NCI-H774 (cell line): ENCODE data around the gene MCUB.
A peak's percentile ranks its signal among the peaks of the same experiment; 100 is the strongest.
"Not testable (repeated sequence)": the region's sequence is repeated elsewhere in the genome, so short reads cannot be mapped to it uniquely, and the experiment has no call there.

Experiments used
- DNase-seq: peaks from one replicate; lab custom pipeline; 2025; lab: John Stamatoyannopoulos, UW

The MCUB gene

DNA sequence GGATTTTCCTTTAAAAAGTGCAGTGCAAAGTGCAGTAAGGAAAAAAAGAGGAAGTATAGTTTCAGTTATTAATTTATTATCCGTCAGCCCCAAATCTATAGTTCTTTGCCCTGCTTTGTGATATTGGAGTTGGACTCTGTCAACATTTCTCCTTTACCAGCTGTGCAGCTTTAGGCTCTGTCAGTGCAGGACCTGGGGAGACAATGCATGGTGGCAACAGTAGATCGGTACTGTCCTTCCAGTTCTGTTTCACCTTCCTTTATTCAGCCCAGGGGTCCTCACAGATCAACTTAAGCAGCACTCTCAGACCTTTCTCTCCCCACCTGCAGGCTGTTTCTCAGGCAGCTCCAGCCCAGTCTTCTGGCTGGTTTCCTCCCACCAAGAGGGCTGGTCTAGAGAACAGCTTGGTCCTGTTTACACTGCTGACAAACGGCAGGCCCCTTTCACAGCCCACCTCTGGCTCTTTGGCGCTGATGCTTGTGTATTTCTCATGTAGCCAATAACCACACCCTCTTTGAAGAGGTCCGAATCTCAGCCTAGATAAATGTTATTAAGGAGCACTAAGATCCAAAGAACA lies 71.6 kb downstream of the MCUB start:
- DNase-seq = no peak

DNA sequence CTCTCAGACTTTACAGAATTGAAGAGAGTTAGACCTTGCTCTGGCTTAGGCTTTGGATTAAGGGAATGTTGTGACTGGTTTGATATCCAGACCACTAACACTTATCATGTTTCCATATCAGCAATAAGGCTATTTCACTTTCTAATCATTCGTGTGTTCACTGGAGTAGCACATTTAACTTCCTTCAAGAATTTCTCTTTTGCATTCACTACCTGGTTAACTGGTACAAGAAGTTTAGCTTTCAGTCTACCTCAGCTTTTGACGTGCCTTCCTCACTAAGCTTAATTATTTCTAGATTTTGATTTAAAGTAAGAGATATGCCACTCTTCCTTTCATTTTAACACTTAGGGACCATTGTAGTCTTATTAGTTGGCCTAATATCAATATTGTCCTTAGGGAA lies 80.6 kb downstream of the MCUB start:
- DNase-seq = no peak

DNA sequence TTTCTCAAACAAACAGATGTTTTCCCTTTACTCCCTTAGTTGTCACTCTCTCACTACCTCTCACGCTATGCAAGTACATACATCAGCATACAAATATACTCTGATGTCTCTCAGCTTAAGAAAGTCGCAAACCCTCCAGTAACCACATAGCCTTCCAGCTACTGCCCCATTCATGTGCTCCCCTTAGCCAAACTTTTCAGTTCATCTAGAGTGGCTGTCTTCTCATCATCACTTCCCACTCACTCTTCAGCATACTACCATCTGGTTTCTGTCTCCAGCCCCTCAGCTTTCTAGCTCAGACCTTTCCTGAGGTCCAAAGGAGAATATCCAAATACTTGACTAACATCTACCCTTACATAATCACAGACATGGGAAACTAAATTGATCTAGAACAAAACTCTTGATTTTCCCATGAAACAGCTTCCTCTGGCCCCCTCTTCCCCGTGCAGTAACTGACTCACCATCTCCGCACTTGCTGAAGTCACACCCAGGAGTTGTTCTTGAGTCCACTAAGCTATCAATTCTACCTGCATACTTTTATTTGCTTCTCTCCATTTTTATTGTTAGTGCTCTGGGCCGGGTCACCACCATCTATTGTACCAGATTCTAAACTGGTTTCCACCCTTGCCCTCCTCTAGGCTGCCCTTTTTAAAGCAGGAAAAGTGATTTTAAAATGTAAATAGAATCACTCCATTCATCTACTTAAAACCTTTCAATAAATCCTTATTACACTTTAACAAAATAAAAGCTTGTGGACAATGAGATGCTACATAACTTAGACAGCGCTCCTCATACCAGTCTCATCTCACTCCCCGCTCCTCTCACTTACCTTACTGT lies 86.0 kb downstream of the MCUB start:
- no peak for DNase-seq

DNA sequence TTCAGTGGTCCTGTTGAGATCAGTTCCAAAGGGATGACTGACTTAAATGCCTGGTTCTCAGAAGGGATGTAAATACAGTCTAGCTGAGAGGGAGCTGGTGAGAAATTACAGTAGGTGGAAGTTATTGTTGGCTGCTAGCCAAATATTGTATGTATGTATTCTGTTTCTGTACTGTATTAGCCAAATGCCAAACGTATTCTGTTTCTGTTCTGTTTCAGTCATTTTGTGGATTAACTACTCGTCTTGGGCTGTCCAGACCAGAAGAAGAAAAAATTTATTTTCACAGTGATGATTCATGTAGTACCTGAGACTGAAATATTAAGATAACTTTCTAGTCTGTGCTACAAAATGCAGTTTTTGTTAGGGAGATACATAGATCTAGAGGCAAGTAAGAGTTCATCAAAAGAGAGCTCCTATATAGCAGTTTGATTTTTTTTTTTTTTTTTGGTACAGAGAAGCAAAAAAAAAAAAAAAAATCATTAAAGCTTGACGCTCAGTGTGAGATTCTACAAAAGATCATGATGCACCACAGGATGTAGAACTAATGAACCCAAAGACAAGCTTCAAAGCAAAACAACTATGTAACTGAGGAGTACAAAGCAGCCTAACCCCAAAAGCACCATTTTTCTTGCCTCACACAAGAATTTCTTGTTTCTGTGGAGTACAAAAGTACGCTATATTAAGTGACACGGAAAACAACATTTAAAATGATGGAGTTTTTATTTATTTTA lies 88.4 kb downstream of the MCUB start:
- DNase-seq = no peak

DNA sequence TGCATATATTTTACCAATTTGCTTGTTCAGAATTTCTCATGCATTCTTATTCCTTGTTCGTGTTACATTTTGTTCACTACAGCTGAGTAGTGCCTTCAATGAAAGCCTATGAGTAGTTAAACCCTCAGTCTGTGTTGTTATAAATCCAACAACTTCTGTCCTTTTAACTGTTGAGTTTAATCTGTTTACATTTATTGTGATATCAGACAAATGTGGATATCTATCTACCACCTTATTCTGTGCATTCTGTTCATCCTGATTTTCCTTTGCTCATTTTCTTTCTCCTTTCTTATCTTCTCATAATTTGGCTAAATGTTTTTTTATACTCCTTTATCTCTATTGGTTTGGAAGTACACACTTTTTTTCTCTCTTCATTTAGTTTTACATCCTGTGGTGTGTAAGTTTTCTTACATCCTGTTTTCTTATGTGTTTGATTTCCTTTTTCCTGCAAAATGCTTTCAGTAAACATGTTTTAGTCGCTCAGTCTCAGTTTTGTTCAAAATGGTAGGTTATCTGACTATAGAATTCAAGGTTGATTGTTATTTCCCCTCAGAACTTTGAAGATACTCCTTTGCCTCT lies 89.0 kb downstream of the MCUB start:
- DNase-seq = no peak

DNA sequence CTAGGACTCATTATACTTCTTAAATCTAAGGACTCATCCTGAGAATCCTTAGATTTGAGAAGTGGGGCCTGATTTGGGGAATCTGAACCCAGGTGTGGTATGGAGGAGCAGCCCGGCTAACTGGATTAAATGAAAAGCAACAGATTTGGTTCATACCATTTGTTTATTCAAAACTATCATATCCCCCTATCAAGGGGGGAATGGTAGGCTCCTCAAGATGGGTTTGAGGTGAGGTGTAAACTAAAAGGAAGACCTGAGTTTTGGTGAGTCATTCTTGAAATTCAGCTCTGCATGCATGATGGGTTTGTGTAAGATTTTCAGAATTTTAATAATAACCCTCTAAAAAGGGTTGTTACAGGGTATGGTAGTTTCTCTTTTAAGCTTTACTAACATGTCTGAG lies 89.8 kb downstream of the MCUB start:
- no peak for DNase-seq

DNA sequence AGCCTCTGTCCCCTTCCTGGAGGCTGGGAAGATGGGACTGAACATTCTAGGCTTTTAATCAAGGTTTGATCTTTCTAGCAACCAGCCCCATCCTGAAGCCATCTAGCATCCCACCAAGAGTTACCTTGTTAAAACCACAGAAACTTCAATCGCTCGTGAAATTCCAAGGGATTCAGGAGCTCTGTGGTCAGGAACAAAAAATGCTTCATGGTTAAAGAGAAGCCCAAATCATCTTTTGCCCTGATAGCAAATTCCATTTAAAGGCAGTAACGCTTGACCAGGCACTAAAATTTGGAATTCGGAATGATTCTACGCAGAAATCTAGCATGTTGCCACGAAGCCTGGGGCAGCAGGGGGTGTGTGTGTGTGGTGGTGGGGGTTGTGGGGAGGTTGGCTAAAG lies 95.3 kb downstream of the MCUB start:
- no peak for DNase-seq

DNA sequence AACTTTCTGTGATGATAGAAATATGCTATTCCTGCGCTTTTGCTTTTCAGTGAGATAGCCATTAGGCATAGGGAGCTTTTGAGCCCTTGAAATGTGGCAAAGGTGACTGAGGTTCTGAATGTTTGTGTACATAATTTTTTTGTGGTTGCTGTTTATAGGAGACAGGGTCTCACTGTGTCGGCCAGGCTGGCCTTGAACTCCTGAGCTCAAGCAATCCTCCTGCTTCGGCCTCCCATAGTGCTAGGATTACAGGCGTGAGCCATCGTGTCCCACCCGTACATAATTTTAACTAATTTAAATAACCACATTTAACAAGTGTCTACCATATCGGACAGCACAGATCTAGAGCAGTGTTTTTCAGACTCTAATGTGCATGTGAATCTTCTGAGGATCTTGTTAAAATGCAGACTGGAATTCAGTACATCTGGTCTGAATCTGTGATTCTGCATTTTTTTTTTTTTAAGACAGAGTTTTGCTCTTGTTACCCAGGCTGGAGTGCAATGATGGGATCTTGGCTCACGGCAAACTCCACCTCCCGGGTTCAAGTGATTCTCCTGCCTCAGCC lies 97.9 kb downstream of the MCUB start:
- DNase-seq = no peak

DNA sequence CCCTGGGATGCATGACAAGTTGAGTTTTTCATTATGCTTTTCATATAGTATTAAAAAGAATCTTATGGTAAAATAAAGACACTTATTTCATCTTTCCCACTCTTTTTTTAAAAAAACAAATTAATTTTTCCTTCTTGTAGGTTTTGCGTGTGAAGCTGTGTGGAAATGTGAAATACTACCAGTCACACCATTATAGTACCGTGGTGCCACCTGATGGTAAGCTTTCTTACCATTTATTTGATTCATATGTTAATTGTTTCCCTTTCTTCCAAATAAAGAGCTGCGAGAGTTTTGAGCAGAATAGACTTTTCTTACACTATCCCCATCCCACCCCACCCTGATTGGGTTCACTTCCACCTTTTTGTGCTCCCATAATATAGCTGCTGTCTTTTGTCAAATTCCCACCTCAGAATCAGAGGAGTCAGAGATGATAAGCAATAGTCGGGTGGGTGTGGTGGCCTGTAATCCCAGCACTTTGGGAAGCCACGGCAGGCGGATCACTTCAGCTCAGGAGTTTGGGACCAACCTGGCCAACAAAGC lies 98.9 kb downstream of the MCUB start:
- DNase-seq = no peak

DNA sequence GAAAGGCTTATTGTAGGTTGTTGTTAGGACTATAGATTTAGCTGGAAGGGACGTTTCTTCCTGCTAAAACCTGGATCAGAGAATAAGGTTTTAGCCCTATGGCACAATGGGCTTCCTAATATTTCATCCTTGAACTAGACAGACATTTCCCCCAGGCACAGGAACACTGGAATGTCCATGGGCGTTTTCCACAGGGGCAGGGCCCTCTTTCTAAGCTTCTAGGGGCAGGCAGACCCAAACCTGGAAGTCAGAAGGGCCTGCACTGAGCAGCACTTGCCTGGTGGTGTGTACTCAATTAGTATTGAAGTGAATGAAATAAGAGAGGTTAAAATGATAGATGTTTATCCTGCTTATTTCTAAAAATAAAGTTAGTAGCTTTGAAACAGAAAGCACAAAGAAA lies 102.1 kb downstream of the MCUB start:
- DNase-seq = no peak

DNA sequence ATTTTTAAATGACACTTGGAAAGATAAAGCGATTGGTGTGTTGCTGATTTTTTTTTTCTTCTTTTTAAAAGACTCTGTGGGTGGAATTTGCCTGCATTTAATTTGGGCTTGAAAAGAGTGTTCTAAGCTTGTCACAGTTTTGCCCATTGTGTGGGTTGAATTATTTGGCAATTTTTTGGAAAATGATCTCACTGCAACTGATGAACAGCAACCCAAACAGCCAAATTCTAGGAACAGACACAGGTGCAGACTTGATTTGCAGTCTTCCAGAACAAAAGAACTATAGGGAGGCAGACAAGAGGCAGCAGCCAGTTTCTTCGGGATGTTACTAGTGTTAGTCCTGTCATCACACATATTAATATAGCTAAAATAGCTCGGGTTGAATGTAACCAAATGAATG lies 102.7 kb downstream of the MCUB start:
- DNase-seq = no peak

DNA sequence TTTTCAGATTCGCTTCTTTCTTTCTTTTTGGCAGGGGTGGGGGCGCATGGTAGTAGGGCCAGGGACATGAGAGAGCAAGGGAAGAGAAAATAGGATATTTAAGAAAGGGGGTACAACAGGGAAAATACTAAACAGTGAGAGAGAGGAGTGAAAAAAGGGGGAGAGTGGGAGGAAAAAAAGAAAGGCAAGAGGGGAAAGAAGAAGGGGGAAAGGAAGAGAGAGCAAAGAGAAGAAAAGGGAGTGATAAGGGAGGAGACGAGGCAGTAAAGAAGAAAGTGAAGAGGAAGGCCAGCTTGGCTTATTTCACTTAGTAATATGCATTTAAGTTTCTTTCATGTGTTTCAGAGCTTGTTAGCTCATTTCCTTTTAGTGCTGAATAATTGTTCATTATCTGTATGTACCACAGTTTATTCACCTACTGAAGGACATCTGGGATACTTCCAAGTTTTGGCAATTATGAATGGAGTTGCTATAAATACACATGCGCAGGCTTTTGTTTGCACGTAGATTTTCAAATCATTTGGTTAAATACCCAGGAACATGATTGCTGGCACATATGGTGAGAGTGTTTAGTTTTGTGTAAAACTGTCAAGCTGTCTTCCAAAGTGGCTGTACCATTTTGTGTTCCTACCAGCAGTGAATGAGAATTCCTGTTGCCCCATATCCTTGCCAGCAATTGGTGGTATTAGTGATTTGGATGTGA lies 105.9 kb downstream of the MCUB start:
- peak; percentile 26 for DNase-seq

DNA sequence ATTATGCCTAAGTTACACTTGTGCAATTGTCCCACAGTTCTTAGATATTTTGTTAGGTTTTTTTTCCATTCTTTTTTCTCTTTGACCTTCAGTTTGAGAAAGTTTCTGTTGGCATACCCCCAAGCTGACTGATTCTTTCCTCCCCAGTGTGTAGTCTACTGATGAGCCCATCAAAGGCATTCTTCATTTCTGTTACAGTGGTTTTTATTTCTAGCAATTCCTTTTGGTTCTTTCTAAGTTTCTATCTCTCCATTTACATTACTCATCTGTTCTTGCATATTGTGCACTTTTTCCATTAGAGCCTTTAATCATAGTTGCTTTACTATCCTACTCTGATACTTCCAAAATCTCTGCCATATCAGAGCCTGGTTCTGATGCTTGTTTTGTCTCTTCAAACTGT lies 111.3 kb downstream of the MCUB start:
- no peak for DNase-seq

DNA sequence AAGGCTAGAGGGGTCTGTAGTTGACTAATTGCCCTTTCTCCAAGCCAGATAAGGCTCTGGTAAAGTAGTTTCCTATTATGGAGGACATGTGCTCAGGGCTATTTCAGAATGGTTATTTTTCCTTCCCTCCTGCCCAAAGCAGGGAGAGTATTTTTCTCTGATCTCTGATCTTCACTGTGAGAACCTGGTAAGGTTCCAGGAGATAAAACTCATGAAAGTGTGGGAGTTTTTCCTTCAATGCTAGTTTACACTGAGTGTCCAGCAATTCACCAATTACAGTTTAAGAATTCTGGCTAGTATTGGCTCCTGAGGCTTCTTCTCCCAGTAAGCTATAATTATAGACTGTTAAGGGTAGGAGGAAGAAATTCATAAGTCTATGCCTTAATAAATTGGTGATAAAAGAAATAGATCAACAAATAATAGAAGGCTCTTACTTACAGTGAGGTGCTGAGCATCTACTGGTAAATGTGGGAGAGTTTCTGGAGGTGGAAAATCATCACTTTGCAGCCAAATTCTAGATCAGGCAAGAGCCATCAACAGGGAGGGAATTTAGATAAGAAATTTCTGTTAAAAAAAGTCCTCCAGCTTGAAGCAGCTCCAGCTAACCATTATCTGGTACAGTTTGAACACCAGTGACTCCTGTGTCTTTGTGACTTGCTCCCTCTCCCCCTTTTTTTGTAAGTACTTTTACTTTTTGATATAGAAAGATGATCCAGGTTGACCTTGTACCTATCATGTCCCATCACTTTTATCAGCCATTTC lies 112.3 kb downstream of the MCUB start:
- no peak for DNase-seq

DNA sequence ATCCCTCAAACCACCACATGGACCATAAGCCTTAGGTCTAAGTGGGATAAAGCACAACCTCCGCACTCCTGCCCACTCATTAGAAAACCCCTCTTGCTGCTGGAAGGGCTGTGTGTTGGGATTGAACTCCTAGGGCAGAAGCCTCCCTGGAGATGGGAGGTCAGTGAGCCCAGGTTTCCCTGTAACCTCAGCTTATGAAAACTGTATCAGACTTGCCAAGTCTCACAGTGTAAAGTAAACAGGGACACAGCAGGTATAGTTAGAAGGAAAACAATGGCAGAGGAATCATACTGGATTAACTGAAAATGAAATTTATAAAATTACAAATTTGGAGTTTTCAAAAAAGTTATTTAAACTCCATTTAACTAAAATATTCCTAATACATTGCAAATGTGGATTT lies 113.3 kb downstream of the MCUB start:
- no peak for DNase-seq

DNA sequence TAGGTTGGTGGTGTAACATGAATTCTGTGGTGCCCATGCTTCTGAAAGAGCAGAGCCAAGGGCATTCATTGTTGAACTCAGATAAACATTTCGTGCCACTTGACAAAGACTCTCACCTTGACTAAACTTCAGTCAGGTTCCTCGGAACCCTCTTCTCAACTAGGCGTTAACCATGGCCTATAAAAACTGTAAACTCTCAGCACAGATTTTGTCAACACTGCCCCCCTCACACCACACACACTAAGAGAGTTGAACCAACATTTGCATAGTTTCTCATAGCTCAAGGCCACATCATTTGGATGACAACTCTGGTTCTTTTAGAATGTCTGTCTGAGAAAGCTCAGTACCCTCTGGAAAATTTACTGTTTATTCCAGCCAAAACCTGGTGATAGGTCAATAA lies 115.1 kb downstream of the MCUB start:
- DNase-seq = no peak

DNA sequence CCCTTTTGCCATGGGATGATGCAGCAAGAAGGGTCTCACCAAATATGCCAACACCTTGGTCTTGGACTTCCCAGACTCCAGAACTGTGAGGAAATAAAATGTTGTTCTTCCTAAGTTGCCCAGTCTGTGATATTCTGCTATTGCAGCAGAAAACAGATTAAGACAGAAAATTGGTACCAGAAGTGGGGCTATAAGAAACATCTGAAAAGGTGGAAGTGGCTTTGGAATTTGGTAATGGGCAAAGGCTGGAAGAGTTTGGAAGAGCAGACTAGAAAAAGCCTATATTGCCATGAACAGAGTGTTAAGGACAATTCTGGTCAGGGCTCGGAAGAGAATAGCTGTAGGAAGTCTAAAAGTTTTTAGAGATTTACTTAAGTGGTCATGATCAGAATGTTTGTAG lies 115.8 kb downstream of the MCUB start:
- DNase-seq = no peak

DNA sequence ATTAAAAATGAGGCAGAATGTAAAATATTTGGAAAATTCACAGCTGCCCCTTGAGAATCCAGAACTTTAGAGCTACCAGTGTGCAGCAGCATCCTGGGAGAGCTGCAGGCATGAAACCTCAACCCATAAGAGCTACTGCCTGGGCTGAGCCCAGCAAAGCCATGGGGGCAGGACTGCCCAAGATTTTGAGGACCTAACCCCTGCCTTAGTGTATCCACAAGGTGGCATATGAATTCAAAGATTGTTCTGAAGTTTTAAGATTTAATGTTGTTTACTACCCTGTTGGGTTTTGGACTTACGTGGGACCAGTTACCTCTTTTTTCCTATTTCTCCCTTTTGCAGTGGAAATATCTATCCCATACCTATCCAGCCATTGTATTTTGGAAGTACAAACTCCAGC lies 116.8 kb downstream of the MCUB start:
- no peak for DNase-seq

DNA sequence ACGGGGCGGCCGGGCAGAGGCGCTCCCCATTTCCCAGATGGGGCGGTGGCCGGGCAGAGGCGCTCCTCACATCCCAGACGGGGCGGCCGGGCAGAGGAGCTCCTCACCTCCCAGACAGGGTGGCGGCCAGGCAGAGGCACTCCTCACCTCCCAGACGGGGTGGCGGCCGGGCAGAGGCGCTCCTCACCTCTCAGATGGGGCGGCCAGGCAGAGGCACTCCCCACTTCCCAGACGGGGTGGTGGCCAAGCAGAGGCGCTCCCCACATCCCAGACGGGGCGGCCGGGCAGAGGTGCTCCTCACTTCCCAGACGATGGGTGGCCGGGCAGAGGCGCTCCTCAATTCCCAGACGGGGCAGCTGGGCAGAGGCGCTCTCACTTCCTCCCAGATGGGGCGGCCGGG lies 118.4 kb downstream of the MCUB start:
- DNase-seq = not testable (repeated sequence)

DNA sequence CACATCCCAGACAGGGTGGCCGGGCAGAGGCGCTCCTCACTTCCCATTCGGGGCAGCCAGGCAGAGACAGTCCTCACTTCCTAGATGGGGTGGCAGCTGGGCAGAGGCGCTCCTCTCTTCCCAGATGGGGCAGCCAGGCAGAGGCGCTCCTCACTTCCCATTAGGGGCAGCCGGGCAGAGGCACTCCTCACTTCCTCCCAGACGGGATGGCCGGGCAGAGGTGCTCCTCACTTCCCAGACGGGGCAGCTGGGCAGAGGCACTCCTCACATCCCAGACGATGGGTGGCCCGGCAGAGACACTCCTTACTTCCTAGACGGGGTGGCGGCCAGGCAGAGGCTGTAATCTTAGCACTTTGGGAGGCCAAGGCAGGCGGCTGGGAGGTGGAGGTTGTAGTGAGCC lies 118.9 kb downstream of the MCUB start:
- DNase-seq = not testable (repeated sequence)

DNA sequence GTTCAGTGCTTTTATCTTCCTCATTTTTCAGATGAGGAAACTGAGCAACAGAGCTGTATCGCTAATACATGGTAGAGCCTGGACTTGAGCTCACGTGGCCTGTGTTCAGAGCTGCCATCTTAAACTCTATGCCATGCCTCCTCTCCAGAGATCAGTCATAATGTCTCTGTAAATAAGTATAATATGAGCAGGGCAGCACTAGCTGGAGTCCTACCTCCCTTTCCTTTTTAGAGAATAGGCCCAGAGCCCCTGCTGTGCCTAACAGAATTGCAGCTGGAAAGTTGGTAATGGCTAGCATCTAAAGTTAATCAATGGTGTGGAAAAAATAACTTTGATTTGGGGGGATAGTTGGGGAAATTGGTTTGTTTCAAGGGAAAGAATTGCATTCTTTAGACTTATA lies 122.8 kb downstream of the MCUB start:
- no peak for DNase-seq
